Measurements from ENCODE around the gene KBTBD6. TPM values are rescaled to one million over a fixed set of nuclear protein-coding genes. Genes with fewer than 3 reads are reported as not detected.
A peak's percentile ranks its signal among the peaks of the same experiment; 100 is the strongest.

Gene KBTBD6
- total RNA-seq, 1 donor from 2014 or later, result 12.5 TPM

- Mint-ChIP-seq H3K27me3 (no peaks in the 10 kb centered on the region), H3K4me1 (ENCODE audit: low read depth) (no peaks in the 10 kb centered on the region), H3K36me3 (ENCODE audit: insufficient read depth) (peaks cover 2% of the 10 kb centered on the region), H3K4me3 (ENCODE audit: low read depth) (no peak overlapping the region), H3K9me3 (ENCODE audit: low read depth) (no peaks in the 10 kb centered on the region), H3K27ac (no peak overlapping the region)
- DNase-seq (ENCODE audit: low spot score, unreplicated experiment), result no peak
- no peak for TF ChIP-seq CTCF (IDR thresholded peaks at IDR 0.05; ENCODE audit: unreplicated experiment)
Measured at GRCh38 chr13:41122838-41123237, 9.8 kb downstream of the KBTBD6 start.

GRCh38 chr13:41117869-41118268 lies 14.7 kb downstream of the KBTBD6 start:
- H3K4me3 Mint-ChIP-seq (ENCODE audit: low read depth), result no peak overlapping the region
- no peaks in the 10 kb centered on the region for H3K4me1 Mint-ChIP-seq (ENCODE audit: low read depth)
- no peaks in the 10 kb centered on the region for H3K36me3 Mint-ChIP-seq (ENCODE audit: insufficient read depth)
- TF ChIP-seq CTCF (IDR thresholded peaks at IDR 0.05; ENCODE audit: unreplicated experiment), result no peak
- H3K27me3 Mint-ChIP-seq, result no peaks in the 10 kb centered on the region
- DNase-seq (ENCODE audit: low spot score, unreplicated experiment), result no peak
- H3K27ac Mint-ChIP-seq, result no peak overlapping the region
- no peaks in the 10 kb centered on the region for H3K9me3 Mint-ChIP-seq (ENCODE audit: low read depth)

- Mint-ChIP-seq H3K4me1 (ENCODE audit: low read depth) (peaks cover 6% of the 10 kb centered on the region), H3K27me3 (no peaks in the 10 kb centered on the region), H3K27ac (peak overlapping the region; percentile 73), H3K36me3 (ENCODE audit: insufficient read depth) (no peaks in the 10 kb centered on the region), H3K9me3 (ENCODE audit: low read depth) (no peaks in the 10 kb centered on the region), H3K4me3 (ENCODE audit: low read depth) (no peak overlapping the region)
- no peak for DNase-seq (ENCODE audit: low spot score, unreplicated experiment)
- TF ChIP-seq CTCF (IDR thresholded peaks at IDR 0.05; ENCODE audit: unreplicated experiment), result no peak
Measured at GRCh38 chr13:41111454-41111853, 21.1 kb downstream of the KBTBD6 start.

- Mint-ChIP-seq H3K36me3 (ENCODE audit: insufficient read depth) (no peaks in the 10 kb centered on the region), H3K4me1 (ENCODE audit: low read depth) (peaks cover 6% of the 10 kb centered on the region), H3K27ac (no peak overlapping the region), H3K9me3 (ENCODE audit: low read depth) (no peaks in the 10 kb centered on the region), H3K4me3 (ENCODE audit: low read depth) (peak overlapping the region; percentile 61), H3K27me3 (no peaks in the 10 kb centered on the region)
- DNase-seq (ENCODE audit: low spot score, unreplicated experiment), result peak; percentile 12
- no peak for TF ChIP-seq CTCF (IDR thresholded peaks at IDR 0.05; ENCODE audit: unreplicated experiment)
Measured at GRCh38 chr13:41107584-41108014, 25.0 kb downstream of the KBTBD6 start.

- Mint-ChIP-seq H3K27ac (no peak overlapping the region), H3K36me3 (ENCODE audit: insufficient read depth) (no peaks in the 10 kb centered on the region), H3K4me1 (ENCODE audit: low read depth) (peaks cover 8% of the 10 kb centered on the region), H3K4me3 (ENCODE audit: low read depth) (peak overlapping the region; percentile 61), H3K27me3 (no peaks in the 10 kb centered on the region), H3K9me3 (ENCODE audit: low read depth) (no peaks in the 10 kb centered on the region)
- DNase-seq (ENCODE audit: low spot score, unreplicated experiment), result peak; percentile 10
- no peak for TF ChIP-seq CTCF (IDR thresholded peaks at IDR 0.05; ENCODE audit: unreplicated experiment)
Measured at GRCh38 chr13:41107104-41107571, 25.5 kb downstream of the KBTBD6 start.
